GM21528 (cell line): ENCODE data around the gene FHOD1.

Source experiments
- ATAC-seq: cut with Tn5 transposase; IDR thresholded peaks from one replicate; pipeline ENCODE4 v1.9.1; 2021; ENCODE audit warnings: mild to moderate bottlenecking, moderate library complexity; ENCODE audit not compliant: unreplicated experiment, low FRiP score

FHOD1 gene

DNA sequence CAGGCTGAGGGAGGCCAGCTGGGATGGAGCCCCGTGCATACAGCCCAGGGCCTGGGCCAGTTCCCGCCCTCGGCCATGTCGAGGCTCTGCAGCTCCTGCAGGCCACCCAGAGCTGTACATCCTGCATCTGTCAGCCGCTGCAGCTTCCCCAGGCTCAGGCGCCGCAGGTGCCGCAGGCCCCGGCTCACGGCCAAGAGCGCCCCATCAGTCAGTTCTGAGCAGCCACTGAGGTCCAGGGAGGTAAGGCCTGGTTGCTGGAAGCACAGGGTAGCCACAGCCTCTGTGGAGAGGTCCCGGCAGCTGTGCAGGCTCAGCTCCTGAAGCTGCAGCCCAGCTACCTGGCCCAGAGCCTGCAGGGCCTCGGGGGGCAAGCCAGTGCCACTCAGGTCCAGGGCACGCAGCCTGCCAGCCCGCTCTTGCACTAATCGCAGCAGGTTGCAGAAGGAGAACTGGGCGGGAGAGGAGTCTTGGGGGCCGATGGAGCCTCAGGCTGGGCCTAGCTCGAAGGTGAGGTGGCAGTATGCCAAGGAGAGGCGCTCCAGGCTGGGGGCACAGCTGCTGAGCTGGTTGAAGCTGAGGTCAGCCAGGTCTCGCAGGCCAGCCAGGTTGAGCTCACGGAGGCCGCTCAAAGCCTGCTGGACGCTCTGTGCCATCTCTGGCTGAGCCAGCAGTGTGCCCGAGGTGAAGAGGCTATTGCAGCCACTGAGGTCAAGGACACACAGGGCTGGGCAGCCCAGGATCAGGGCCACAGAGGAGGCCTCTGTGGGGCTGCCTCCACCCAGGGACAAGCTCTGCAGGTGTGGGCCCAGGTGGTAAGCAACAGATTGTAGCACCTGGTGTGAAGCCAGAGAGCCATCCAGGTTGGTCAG lies 37.0 kb downstream of the FHOD1 start:
- ATAC-seq, result no peak

- no peak for ATAC-seq
Observed at GRCh38 chr16:67209565-67209964, 37.7 kb downstream of the FHOD1 start.

DNA sequence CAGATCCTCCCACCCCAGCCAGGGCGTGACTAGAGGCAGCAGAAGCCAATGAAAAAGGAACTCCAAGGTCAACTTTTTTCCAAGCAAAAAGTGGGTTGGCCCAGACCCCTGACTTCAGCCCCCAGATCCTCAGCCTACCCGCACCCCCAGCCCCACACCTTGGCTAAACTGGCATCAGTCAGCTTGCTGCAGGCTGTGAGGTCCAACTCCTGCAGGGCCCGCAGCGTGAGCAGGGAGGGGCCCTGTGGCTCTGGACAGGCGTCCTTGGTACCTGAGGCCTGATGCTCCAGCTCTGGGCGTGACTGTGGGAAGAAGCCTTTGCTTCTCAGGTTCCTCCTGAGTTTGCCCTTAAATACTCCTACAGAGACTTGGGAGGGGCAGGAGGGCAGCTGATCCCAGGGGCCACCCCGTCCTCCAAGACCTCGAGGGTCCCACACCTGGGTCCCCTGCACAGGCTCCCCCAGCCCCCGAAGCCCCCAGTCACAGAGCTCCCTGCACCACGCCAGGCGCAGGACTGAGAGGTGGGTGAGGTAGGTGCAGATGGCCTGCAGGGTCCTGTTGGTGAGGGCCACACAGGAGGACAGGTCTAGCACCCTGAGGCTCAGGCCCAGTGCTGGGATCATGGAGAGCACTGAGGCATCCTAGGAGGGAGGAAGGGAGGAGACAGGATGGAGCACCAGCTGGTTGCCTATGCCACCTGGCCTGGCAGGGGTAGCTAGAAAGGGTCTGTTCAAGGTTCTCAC lies 39.0 kb downstream of the FHOD1 start:
- ATAC-seq, result no peak

DNA sequence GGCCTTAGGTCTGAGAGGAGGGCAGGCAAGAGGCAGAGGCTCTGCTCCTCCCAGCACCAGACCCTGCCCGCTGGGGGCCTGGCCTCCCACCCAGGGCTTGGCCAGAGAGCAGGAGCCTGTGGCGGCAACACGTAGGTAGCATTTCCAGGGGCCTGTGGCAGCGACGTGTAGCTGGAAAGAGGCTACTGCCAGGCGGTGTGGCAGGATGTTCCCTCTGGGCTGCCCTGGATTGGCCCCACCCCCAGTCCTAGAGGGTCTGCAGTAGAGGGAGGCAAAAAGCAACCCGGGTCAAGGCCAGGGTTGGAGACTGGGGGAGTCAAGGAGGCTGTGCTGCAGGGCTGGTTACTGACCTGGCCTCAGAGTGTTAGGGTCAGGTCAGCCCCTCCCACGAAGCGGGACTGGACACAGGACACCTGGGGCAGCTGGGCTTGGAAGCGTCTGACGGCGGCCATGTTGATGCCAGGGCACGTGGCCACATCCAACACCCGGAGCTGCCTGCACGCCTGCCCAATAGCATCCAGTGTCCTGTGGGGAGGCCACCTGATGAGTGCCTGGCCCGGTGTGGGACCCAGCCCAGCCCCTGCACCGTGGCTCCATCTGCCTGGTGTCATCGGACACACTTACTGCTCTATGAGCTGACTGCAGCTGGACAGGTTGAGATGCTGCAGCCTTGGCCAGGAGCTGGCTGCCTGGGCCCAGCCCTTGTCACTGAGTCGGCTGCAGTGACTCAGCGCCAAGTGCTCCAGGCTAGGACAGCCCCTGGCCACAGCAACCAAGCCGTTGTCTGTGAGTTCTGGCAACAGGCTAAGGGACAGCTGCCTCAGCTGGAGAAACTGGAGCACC lies 39.8 kb downstream of the FHOD1 start:
- ATAC-seq, result no peak

DNA sequence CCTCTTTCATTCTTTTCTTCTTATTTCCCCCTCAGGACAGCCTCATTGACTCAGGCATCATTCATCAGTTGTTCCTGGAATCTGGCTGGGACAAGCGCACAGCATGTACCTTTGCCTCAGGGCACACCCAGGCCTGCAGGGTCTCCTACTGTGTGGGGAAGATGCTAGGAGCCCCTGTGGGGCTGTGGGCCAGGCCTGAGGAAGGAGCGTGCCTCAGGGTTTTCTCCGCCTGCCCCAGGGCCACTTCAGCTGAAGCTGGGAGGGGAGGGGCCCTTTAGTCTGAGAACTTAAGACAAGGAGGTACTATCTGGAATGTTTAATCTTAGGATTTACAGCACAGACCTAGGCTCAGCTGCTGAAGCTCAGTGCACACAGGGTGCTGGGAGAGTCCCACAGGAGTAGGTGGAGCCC lies 40.4 kb downstream of the FHOD1 start:
- no peak for ATAC-seq

DNA sequence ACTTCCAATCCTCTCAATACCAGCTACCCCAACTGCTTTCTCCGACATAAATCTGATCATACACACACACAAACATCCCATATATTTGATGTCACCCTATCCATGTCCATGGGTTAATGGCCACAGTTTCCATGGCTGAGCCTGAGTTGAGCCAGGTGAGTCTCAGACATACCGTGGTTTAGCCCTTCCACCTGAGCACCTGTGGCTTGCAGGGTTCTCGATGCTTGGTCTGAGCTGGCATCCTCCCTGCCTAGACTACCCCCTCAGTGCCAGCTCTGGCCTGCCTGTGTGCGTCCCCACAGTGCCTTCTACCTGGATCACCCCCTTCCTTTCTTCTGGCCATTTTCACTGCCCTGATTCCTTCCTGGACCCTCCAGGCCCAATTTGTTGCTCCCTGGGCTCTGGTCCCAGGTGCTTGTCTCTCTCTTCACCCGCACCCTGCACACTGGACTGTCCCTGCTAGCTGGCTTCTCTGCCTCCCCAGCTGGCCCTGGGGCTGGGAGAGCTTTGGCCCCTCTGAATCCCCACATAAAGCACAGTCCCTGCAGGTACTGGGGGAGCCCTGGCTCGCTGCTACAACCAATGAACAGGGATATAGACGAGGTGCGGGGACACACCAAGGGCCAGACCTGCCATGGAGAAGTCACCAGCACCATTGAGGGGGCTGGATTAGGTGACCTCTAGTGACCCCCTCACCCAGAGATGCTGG lies 41.0 kb downstream of the FHOD1 start:
- no peak for ATAC-seq

- ATAC-seq, result no peak
Observed at GRCh38 chr16:67204076-67204475, 43.2 kb downstream of the FHOD1 start.

DNA sequence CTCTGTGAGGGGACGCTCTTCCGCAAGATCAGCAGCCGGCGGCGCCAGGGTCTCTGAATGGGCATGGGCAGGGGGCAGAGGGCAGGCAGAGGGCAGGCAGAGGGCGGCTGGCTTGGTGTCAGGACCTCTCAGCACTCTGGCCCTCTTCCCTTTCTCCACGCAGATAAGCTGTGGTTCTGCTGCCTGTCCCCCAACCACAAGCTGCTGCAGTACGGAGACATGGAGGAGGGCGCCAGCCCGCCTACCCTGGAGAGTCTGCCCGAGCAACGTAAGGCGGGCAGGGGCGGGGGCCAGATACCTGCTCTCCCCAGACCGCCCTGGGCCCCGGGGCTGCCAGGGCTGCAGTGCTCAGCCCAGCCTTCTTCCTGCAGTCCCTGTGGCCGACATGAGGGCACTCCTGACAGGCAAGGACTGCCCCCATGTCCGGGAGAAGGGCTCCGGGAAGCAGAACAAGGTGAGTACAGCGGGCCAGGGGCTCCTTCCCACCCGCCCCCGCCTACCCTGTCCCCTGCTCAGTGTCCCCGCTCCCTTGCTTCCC lies 44.3 kb downstream of the FHOD1 start:
- no peak for ATAC-seq

GRCh38 chr16:67202426-67202825 lies 44.9 kb downstream of the FHOD1 start:
- no peak for ATAC-seq

DNA sequence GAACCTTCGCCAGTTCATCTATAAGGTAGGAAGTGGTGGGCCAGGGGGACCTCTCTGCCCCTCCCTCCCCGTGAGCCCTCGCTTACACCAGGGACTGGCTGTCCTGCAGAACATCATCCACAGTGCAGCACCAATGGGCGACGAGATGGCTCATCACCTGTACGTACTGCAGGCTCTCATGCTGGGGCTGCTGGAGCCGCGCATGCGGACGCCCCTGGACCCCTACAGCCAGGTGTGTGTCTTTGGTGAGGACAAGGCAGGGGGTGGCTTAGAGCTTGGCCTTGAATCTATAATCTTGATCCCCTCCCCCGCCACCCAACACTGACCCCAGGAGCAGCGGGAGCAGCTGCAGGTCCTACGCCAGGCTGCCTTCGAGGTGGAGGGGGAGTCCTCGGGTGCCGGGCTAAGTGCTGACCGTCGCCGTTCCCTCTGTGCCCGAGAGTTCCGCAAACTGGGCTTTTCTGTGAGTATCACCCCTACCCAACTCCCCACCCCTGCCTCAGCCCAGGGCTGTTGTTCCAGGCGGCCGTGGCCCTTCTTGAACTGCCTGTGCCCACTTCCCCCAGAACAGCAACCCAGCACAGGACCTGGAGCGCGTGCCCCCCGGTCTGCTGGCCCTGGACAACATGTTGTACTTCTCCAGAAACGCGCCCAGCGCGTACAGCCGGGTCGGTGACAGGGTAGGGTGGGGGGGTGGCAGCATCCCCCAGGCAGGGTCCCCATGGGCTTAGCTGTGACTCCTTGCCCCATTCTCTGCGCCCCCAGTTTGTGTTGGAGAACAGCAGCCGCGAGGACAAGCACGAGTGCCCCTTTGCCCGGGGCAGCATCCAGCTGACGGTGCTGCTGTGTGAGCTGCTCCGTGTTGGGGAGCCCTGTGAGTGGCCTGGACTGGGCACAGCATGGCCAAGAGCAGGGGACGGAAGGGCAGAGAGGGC lies 45.6 kb downstream of the FHOD1 start:
- ATAC-seq, result no peak

DNA sequence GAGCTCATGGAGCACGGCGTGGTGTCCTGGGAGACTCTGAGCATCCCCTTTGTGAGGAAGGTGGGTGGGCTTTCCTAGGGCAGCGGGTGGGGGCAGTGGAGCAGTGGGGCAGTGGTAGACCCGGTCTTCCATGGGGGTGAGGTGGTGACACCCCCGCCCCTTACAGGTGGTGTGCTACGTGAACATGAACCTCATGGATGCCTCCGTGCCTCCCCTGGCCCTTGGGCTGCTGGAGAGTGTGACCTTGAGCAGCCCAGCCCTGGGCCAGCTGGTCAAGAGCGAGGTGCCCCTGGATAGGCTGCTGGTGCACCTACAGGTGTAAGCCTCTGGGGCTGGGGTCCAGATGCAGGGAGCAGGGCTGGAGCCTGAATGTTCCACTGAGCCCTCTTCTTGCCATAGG lies 46.8 kb downstream of the FHOD1 start:
- ATAC-seq, result no peak

DNA sequence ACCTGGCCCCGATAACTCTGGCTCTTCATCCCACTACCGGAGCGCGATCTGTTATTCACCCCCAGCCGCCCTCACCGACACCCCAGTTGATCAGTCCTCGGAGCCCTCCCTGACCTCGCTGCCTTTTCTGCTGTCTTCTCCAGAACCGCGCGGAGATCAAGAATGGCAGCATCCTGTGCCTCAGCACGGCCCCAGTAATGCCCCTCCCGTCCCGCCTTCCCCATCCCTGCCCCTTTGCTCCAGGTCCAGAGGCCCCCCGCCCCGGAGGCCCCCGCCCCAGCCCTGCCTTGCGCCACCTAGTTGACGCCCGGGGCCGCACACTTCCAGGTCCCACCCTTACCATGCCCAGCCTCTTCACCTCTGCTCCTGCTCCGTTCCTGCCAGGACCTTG lies 47.5 kb downstream of the FHOD1 start:
- ATAC-seq, result no peak

DNA sequence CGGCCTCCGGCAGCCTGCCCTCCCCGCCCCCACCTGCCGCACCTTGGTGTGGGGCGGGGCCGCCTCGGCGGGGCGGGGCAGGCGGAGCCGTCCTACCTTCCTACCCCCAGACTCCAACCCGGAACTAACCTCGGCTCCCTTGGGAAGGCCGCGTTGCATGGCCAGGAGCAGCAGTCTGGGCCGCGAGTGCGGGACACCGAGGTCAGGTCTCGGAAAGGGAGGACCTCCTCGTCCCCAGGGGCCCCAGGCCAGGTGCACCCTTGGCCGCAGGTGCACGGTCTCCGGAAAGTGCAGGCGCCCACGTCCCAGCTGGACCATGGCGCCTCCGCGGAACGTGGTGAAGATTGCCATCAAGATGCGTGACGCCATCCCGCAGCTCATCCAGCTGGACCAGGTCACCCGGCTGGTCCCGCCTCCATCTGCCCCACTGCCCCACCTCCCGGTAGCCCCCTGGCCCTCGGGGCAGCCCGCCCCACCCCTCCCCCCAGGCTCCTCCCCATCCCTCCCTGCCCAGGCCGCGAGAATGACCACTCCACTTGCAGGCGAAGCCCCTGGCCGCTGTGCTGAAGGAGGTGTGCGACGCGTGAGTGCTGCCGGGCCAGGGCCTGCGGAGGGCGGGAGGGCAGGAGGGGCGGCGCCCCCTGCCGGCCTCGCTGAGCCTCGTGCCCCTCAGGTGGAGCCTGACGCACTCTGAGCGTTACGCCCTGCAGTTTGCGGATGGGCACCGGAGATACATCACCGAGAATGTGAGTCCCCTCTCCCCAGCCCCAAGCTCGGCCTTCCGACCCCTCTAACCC lies 48.1 kb downstream of the FHOD1 start, which contains the start of gene ELMO3:
Gene ELMO3, plus strand, starts transcription at position 121 of the 797 bp plus-strand sequence. Its CDS starts 196 bp downstream, at position 317.
- ATAC-seq, result no peak

DNA sequence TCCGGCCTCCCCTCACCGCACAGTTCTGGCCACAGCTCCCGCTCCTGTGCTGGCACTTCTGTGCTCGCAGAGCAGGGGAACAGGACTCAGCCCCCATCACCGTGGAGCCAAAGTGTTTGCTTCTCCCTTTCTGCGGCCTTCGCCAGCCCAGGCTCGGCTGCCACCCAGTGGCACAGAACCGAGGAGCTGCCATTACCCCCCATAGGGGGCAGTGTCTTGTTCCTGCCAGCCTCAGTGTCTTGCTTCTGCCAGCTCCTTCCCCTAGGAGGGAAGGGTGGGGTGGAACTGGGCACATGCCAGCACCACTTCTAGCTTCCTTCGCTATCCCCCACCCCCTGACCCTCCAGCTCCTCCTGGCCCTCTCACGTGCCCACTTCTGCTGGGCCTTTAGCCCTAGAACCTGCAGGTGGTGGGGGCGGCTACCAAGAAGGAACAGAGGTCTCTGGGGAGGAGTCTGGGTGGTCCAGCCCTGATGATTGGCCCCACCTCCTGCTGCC lies 49.0 kb downstream of the FHOD1 start:
- no peak for ATAC-seq

GRCh38 chr16:67197704-67198103 lies 49.6 kb downstream of the FHOD1 start:
- ATAC-seq, result no peak

GRCh38 chr16:67196881-67197280 lies 50.4 kb downstream of the FHOD1 start:
- ATAC-seq, result no peak

GRCh38 chr16:67195676-67196075 lies 51.6 kb downstream of the FHOD1 start:
- ATAC-seq, result no peak

- no peak for ATAC-seq
Observed at GRCh38 chr16:67194260-67194659, 53.0 kb downstream of the FHOD1 start.
